Activated gamma-delta T cell treated with Interleukin-2 at 50 U/mL for 16 hours (primary cell): Measurements from ENCODE around the gene LDLRAD3.

Experiments used
- DNase-seq: peaks from one replicate; pipeline ENCODE4 v3.0.0-alpha.2; 2020

LDLRAD3 gene

DNA sequence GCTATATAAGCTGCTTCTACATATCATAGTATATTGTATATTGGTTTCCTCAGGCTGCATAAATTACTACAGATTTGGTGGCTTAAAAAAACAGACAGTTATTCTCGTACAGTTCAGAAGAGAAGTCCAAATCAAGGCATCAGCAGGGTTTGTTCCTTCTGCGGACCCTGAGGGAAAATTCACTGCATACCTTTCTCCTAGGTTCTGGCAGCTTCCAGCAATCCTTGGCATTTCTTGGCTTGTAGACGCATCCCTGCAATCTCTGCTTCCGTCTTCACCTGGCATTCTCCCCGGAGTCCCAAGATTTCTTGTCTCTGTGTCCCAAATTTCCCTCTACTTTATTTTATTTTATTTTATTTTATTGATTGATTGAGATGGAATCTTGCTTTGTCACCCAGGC, 202.6 kb downstream of the LDLRAD3 start:
- no peak for DNase-seq

DNA sequence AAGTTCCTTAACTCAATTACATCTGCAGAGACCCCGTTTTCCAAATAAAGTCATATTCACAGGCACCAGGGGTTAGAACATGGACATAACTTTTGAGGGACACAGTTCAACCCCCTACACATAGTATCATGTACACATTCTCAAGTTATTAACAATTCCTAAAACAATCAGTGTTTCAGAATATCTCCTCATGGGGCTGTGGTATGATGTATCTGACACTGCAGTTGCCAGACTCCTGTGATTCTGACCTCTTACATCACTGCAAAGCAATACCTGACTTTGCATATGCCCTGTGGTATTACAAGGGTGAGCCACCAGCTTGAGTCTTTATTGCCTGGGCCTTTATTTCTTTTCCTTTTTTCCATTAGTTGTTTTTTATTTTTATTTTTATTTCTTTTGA, 203.6 kb downstream of the LDLRAD3 start:
- DNase-seq, result no peak

DNA sequence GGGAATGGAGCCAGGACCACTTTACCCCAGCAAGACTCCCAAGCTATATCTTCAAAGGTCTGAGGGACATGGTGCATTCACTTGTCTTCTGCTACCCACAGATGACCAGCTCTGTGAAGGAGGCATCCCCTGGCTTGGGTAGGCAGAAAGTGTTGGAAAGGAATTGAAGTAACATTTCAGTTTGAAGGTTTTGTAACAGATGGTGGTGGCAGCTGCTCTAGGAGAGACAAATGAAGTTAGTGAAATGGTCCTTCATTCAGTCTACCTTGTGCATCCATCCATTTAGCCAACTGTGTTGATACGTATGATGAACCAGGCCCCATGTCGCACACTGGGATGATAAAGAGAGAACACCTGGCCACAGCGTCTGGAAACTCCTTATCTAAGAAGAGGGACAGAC, 204.8 kb downstream of the LDLRAD3 start:
- no peak for DNase-seq

DNA sequence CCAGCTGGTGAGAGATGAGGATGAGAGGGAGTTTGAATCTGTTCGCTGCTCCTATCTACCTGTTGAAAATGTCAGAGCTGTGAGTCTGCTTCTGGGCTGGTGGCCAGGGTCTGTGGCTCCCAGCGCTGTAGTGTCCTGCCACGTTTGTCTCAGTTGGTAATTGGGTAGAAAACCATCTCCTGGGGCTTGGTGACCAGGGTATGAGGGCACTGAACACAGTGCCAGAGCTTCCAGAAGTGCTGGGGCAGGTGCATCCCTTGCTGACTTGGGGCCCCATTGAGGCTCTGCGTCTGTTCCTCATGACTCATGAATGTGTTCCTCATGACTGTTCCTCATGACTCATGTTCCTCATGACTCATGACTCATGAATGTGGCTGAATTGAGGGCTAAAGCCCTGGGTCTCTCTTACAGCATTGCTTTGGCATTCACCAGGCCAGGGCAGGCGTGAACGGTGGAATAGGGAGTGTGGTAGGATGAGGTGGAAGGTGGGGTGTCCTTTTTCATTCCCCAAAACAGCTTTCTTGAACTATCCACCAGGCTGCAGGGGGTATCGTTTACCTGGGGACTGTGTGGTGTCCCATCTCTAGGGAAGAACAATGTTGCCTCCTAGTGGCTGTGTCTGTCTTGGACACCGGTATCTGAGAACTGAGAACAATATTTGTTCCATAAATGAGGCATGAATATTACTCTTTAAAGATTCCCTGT, 205.8 kb downstream of the LDLRAD3 start:
- no peak for DNase-seq

DNA sequence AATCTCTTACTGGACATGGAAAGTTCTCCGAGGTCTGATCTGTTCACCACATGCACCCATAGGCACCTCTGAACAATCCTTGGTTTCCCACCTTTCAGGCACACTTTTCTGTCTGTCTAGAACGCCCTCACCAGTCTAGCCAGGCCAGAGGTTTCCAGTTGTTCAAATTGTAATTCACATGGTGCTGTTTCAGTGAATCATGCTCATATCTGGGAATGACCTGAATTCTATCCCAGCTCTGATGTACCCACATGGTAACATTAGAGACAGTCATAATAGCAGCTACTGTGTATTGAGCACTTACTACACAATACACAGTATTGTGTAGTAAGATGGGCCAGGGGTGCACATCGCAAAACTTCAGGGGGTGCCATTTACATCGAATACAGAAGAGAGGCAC, 207.1 kb downstream of the LDLRAD3 start:
- DNase-seq, result no peak

DNA sequence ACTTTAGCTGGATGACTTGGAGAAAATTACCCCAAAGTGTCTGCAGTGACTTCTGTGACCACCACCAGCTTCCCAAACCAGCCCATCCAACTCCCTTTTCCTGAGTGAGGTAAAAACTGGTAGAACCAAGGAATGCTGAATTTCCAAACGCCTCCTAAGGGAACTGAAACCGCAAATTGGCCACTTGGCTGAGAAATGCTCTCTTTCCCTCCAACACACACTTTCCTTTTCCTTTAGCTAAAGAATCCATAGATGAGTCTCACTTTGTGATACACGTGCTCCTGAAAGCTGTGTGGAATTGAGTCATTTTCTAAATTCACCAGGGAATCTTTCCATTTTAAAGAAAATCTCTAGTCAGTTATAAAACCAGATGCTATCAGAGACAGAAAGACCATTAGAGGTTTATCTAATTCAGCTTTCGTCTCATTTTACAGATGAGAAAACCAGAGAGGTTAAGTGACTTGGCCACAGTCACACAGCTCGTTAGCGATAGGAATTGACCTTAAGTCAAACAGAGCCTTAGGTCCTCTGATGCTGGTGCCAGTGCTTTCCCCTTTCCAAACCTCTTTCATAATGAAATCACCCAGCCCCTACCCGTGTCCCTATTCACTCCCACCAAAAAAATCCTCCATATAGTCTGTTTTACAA, 208.2 kb downstream of the LDLRAD3 start:
- DNase-seq, result no peak

DNA sequence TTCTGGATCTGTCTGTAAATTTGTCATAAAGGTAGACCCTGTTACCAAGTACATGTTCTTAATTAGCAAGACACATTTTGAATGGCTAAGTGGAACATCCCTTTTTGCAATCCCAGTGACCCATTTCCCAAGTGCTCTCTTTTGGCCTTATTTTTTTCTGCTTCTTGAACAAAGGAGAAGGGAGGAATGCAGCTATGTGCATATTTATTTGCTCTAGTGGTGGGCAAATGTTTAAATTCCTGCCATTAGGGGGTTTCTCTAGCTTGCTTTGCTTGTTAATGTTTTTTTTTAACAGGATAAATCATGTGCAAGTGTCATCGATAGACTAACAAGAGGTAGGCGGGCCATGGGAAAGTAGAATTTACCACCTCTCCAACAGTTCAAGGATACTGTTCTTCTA, 209.7 kb downstream of the LDLRAD3 start:
- no peak for DNase-seq

DNA sequence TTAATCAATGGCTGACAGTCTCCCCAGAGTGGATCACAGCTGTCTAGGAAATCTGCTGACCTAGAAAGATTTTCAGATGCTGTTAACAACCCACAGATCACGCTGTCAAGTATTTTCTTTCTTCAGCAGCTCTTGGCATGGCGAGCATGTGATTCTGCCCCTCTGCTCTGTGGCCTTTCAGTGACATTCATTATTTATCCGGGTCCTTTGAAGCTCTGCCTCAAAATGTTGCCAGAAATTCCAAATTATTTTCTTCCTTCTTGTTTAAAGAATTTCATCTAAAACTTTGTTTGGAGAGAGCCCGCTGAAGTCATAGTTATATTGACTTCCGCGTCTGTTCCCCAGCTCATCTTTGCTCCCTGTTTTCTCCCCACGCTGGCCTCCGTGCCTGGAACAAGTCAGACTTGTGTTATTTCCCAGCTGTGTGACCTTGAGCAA, 211.3 kb downstream of the LDLRAD3 start:
- no peak for DNase-seq

DNA sequence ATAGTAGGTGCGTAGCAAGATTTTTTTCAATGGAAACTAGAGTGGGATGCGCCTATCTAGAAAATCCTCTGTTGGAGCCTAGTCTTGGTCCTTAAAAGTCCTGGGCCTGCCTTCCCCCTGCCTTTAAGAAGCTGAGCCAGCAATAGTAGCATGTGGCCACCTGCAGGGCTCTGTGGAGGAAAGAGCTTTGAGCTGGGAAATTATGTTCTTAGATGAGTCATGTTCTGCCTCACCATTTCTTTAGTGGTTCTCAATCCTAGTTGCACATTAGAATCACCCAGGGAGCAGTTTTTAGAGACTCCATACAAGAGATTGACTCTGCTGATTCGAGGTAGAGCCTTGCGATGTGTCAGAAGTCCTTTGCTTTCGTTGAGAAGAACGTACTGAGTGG, 211.9 kb downstream of the LDLRAD3 start:
- DNase-seq, result no peak

DNA sequence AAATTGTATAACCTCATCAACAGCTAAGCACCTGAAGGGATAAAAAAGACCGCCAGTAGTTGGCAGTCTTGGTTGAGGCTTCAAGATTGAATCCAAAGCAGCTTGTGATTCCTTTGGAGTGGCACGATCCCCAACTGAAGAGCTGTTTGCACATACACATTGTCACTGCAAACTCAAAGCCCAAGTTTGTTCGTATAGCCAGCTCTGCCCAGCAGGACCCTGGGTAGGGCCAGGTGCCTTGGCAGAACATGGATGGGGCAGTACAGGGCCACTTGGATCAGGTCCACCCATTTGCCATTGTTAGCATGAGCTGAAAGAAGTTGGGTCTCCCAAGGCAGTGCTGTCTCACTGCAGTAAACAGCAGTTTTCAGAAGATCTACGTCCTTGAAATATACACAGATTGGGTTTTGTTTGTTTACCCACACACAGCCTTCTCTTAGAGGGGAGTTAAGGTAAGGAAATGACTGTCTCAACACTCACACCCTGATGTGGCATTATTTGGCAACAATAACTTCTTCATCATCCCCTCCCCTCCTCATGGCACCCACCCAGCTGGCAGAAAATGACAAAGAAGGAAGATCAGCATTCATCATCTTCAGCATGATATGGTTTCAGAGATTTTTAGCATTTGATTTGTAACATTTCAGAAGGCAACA, 212.4 kb downstream of the LDLRAD3 start:
- DNase-seq, result no peak

DNA sequence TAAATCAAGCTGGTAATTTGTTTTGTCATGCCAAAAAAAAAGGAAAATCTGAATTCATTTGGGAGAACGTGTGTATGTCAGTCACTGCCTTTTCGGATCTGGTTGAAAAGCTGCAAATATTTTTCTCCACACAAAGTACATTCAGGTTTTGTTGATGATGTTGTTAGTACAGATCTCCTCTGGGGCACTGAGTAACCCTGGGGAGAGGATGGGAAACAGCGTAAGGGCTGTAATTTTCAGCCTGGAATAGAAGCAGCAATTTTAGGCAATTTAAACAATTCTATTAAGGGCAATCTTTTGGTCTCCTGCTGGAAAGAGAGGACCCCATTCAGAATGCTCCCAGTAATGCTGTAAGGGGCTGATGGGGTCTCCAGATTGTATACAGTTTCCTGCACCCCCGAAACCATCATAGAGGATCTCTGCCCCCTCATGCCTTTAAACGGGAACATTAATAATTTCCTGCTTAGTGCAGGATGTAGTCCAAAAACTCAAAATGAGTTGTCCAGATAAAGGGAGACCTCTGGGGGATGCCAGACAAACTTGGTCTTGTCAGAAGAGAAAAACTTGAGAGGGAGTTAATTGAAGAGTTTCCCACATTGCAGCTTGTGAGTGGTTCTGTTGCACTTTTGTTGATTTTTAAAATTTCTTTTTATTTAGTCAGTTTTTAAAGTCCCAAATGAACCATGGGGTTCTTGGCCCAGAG, 213.1 kb downstream of the LDLRAD3 start:
- DNase-seq, result no peak

DNA sequence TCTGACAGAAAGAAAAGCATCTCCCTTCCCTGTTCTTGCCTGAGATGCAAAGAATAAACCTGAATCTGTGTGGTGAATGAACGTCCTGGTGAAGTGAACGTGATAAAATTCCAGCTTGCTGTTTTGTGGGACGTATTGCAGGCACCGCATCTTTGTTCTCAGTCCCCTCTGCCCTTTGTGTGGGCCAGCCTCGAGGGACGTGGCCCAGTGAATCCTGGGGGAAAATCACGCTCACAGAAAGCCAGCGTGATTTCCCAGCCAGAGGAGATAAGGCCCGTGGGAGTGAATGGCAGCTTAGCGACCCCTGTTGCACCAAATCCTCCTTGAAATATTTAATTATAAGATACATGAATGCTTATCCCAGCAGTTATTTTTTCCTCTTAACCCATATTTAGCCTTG, 216.2 kb downstream of the LDLRAD3 start:
- no peak for DNase-seq

DNA sequence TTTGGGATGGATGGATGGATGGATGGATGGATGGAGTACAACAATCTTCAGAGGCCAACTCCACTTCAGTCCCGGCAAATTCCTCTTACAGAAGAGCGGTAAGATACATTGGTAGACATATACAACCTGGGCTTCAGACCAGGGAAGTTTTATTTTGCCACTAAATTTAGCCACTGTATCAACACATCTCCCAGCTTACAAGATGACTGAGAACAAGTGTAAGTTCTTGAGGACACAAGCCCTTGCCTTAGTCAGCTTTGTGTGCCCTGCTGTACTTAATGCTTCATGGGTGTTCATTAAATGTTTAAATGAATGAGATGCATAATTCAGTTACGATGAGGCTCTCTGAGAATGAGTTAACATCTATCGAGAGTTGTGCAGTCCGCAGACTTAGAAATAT, 217.7 kb downstream of the LDLRAD3 start:
- DNase-seq, result no peak

DNA sequence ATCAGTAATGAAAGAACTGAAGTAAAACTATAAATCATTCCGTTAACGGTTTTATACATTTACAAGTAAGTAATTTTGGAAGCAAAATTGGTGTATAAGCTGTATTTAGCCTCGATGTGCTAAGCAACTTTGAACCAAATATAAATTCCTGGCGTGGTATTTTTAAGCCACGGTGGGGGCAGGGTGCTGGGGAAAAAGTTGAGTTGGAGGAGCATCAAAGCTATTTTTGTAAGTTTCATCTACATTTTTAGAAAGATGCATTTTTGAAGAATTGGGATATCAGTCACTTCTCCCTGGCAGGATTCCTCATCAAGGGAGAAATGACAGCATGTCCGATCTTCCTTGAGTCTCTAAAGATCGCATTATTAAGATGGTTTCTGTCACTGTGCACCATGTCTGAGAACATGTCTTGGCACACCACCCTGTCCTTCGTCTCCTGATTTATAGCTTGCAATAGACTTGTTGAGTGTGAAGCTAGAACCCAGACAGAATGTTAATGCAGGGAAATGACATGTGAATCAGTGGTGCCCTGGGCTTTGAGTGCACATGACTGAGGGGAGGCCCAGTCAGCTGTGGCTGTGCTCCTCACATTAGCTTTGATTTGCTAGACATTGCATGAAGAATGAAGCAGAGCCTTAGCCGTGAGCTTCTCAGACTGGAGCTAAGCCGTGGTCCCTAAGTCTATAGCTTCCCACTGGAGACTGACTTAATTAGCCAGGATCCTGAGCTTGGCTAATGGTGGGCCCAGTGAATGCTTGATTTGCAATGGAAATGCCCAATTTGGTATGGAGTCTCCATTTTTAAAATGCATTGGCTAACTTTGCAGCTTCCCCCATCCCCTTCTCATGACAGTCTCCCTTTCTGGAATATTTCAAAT, 218.4 kb downstream of the LDLRAD3 start:
- DNase-seq, result no peak

DNA sequence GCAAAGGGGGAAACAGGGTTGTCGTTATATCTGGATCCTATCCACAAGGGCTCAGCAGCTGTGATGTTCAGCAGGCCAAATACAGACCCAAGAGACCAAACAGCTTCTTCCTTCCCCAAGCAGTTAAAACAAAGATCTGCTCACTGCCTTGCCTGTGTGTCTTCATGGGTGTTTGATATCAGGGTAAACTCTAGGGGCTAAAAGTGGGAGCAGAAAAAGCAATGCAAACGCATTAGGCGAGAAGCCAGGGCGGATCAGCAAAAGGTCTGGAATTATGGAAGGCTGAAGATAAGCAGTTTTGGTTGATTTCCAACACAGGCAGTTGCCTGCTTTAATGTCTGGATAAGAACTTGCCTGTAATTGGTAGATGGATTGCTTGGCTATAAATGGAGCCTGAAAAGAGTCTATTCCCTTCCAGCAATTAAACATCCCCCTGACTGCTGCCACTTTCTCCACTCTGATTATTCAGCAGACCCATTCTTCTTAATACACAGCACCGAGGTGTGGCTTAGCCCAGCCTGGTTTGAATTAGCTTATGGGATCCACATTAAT, 219.1 kb downstream of the LDLRAD3 start:
- DNase-seq, result no peak

DNA sequence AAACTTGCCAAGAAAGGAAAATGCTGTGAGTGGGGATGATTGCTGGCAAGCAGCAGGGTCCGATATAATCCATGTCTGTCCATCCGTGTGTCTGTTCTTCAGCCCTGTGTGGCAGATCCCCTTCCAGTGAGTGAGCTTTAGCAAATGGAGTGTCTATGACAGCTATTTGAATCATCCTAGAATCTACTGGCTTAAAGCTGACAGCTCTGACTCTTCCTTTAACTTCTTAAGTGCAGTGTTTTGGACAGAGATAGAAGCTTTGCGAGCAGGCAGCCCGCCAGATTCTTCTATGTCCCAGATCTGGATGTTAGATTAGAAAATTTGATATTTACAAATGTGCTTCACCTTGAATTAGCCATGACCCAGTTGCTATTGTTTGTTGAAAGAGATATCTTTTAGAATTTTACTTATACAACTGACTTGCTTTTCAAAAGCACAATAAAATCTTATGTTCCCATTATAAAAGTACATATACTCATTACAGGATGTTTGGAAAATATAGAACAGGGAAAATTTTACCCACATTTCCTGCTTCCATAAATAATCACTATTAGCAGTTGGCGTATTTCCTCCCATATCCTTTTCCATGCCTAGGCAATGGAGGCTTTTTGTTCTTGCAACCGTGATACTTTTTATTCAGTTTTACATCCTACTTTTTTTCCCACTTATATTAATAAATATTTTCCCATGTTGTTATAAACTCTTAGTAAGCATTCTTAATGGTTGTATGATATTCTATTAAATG, 220.8 kb downstream of the LDLRAD3 start:
- DNase-seq, result no peak

DNA sequence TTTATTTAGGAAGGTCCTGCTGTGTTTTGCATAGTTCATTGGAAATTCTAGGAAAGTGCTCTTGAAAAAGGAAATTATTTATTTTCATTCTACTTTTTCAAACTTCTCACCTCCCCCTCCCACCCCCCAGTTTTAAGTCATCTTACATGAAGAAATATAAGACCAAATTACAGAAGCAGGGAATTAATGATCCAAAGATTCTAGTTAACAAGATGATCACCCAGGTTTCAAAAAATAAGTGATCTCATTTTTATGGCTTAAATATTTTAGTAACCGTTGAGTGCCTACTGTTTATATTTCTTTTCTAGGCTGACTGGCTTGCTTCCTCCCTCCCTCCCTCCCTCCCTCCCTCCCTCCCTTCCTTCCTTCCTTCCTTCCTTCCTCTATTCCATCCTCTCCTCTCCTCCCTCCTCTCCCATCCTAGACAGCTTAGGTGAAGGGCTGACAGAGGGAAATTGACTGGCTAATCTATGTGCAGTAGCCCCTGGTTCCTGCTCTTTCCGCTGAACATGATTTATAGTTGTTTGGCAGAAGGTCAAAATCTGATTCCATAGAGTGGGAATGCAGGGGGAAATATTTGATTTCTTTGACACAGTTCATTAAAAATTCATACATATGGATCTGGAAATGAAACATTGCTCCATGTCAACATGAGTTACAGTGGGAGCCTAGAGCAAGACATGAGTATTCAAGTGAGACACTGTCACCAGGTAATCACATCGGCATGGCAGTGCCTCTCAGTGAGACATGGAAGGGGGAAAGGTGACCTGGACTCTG, 221.9 kb downstream of the LDLRAD3 start:
- no peak for DNase-seq

DNA sequence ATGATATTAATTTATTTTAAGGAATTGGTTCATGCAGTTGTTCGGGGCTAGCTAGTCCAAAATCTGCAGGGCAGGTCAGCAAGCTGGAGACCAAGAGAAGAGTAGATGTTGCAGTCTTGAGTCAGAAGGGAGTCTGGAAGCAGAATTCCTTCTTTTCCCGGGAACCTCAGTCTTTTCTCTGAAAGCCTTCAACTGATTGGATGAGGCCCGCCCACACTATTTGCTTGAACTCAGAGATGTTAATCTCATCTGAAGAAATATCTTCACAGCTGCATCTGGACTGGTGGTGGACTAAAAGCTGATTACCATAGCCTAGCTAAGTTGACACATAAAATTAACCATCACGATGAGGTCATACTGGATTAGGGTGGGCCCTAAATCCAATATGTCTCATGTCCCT, 223.2 kb downstream of the LDLRAD3 start:
- DNase-seq, result no peak

DNA sequence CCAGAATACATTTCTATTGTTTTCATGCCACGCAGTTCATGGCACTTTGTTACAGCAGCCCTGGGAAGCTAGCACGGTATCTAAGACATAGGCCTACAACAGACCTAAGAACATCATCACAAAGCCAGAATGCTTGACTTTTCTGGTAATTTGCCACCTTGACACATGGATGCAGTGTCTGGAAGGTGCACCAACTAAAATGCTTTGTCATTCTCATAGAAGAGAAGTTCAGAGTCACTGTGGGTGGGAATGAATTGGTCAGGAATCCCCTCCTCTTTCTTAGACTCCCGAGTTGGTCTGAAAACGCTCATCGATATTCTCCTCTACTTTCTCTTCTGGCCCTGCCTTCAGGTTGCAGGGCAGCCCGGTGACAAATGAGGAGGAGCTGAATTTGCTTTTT, 223.9 kb downstream of the LDLRAD3 start:
- DNase-seq, result no peak

DNA sequence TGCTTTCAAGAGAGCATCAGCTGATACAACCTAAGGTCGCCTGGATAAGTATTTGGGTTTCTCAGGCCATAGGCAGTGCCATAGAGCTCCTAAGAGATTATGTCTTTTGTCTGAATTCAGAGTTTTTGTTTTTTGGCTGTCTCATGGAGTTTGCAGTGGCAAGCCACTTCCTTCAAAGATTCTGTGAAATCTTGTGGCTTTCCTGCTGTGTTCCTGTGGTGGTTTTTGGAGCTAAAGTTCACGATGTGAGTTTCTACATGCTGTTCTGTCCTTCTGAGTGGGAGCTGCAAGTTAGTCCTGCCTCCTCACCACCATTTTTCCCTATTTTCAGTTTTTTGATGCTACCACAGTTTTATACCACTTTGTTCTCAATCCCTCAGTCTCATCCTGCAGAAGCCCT, 234.0 kb downstream of the LDLRAD3 start:
- DNase-seq, result no peak
